HEK293 (cell line): ENCODE measurements around the gene YWHAB.
A peak's percentile ranks its signal among the peaks of the same experiment; 100 is the strongest.
"Not testable (repeated sequence)": the region's sequence is repeated elsewhere in the genome, so short reads cannot be mapped to it uniquely, and the experiment has no call there.

Experiments used
- CTCF ChIA-PET: fragments of 350-600 bp; formaldehyde crosslinking; extraction: SDS; loops from one replicate; lab custom pipeline; 2021; ENCODE audit warnings: antibody characterized with exemption; lab: Yijun Ruan, JAX
- POLR2A ChIA-PET: fragments of 300-600 bp; formaldehyde crosslinking; extraction: SDS; loops from one replicate; lab custom pipeline; 2020; ENCODE audit warnings: antibody characterized with exemption, inconsistent platforms; lab: Yijun Ruan, JAX
- H3K27ac ChIP-seq: fragments of 200-500 bp; sonication (Bioruptor generic); 2 replicates; pipeline ENCODE4 v1.5.1; 2014; ENCODE audit warnings: low read depth, low read length, control low read depth, inconsistent platforms; ENCODE audit errors: extremely low read depth
- H3K36me3 ChIP-seq, 2 experiments: fragments of 200-500 bp in 1 of 2; sonication (Bioruptor generic) in 1 of 2; 1 replicate in 1 of 2; 2 replicates in 1 of 2; pipeline ENCODE4 v1.5.1; 2014 to 2017; ENCODE audit warnings: inconsistent platforms in 2 of 2, low read length in 2 of 2; ENCODE audit not compliant: control insufficient read depth in 2 of 2, insufficient read depth in 1 of 2
- H3K4me1 ChIP-seq: fragments of 200-500 bp; sonication (Bioruptor generic); 2 replicates; pipeline ENCODE4 v1.5.1; 2014; ENCODE audit warnings: mild to moderate bottlenecking, low read length, inconsistent platforms; ENCODE audit not compliant: control insufficient read depth, insufficient read depth
- H3K4me3 ChIP-seq: 2 replicates; pipeline ENCODE4 v1.5.1; 2011; ENCODE audit warnings: low read depth, mild to moderate bottlenecking, control low read depth, low read length, moderate library complexity
- H3K9me3 ChIP-seq: fragments of 200-500 bp; sonication (Bioruptor generic); 2 replicates; pipeline ENCODE4 v1.5.1; 2014; ENCODE audit warnings: low read depth, low read length, inconsistent platforms; ENCODE audit not compliant: control insufficient read depth, insufficient read depth
- EGR2 ChIP-seq: fragments of 450-650 bp; formaldehyde crosslinking; IDR thresholded peaks from 2 replicates; pipeline ENCODE4 v1.5.1; 2016; ENCODE audit warnings: low read depth, missing biosample characterization, missing genetic modification characterization
- HOXC10 ChIP-seq: sonication (generic); formaldehyde crosslinking; IDR thresholded peaks from 2 replicates; pipeline ENCODE4 v1.8.1; 2023; ENCODE audit warnings: mild to moderate bottlenecking, missing genetic modification reagents
- KLF16 ChIP-seq: fragments of 450-650 bp; formaldehyde crosslinking; IDR thresholded peaks from 2 replicates; pipeline ENCODE4 v1.5.1; 2017; ENCODE audit warnings: missing biosample characterization, missing genetic modification characterization
- REPIN1 ChIP-seq: fragments of 450-650 bp; formaldehyde crosslinking; IDR thresholded peaks from 2 replicates; pipeline ENCODE4 v1.5.1; 2017; ENCODE audit warnings: missing biosample characterization, missing genetic modification characterization, low read depth
- SCRT1 ChIP-seq: fragments of 450-650 bp; formaldehyde crosslinking; IDR thresholded peaks from 2 replicates; pipeline ENCODE4 v1.5.1; 2016; ENCODE audit warnings: missing biosample characterization, missing genetic modification characterization, borderline replicate concordance
- ZBTB17 ChIP-seq: fragments of 450-650 bp; formaldehyde crosslinking; IDR thresholded peaks from 2 replicates; pipeline ENCODE4 v1.5.1; 2016; ENCODE audit warnings: missing biosample characterization, missing genetic modification characterization
- ZFHX2 ChIP-seq: fragments of 450-650 bp; formaldehyde crosslinking; conservative IDR thresholded peaks from 2 replicates; pipeline ENCODE4 v1.5.1; 2016; ENCODE audit warnings: missing biosample characterization, missing genetic modification characterization
- ZNF394 ChIP-seq: fragments of 450-650 bp; formaldehyde crosslinking; IDR thresholded peaks from 2 replicates; pipeline ENCODE4 v1.5.1; 2016; ENCODE audit warnings: missing biosample characterization, missing genetic modification characterization, mild to moderate bottlenecking, moderate library complexity, borderline replicate concordance
- ZNF626 ChIP-seq: fragments of 450-650 bp; sonication (Bioruptor Pico); formaldehyde crosslinking; IDR thresholded peaks from 2 replicates; pipeline ENCODE4 v1.5.1; 2018; ENCODE audit warnings: missing biosample characterization, missing genetic modification characterization, inconsistent platforms
- TF ChIP-seq, protein P1 (sequence below): fragments of 450-650 bp; formaldehyde crosslinking; IDR thresholded peaks from 2 replicates; pipeline ENCODE4 v1.5.1; 2016; ENCODE audit warnings: missing biosample characterization, missing genetic modification characterization
- TF ChIP-seq, protein P2 (sequence below): fragments of 450-650 bp; formaldehyde crosslinking; conservative IDR thresholded peaks from 2 replicates; pipeline ENCODE4 v1.5.1; 2016; ENCODE audit warnings: low read depth, missing biosample characterization, missing genetic modification characterization
- TF ChIP-seq, protein P3 (sequence below): fragments of 450-650 bp; formaldehyde crosslinking; IDR thresholded peaks from 2 replicates; pipeline ENCODE4 v1.5.1; 2016; ENCODE audit warnings: missing biosample characterization, missing genetic modification characterization
- TF ChIP-seq, protein P4 (sequence below): fragments of 450-650 bp; formaldehyde crosslinking; IDR thresholded peaks from 2 replicates; pipeline ENCODE4 v1.5.1; 2016; ENCODE audit warnings: missing biosample characterization, missing genetic modification characterization
- TF ChIP-seq, protein P5 (sequence below): IDR thresholded peaks from 2 replicates; pipeline ENCODE4 v1.6.1; 2011; ENCODE audit warnings: mild to moderate bottlenecking, low read depth, low read length, borderline replicate concordance

YWHAB gene

DNA sequence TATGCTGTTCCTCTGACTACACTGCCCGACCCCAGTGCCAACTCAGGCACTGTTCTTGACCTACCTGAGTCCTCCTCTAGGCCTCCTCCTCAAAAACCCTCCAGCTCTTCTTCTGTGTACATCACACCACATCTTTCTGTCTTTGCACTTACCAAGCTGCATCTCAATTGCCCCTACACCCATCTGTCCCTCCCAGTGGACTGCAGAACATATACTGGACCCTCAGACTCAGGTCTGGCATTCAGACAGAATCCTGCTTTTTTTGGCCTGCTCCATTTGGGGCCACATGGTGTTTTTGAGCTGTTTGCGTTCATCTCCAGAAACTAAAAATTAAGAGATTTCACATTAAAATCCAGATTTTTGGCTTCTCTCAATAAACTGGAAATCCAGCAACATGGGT is 23.2 kb upstream of the YWHAB start:
- TF ChIP-seq HOXC10 (CRISPR knock-in tag) (no peak), ZNF394 (tag by site-specific recombination) (no peak), ZBTB17 (no peak), KLF16 (tag by site-specific recombination) (no peak), EGR2 (no peak)
- TF ChIP-seq, protein P1, sequence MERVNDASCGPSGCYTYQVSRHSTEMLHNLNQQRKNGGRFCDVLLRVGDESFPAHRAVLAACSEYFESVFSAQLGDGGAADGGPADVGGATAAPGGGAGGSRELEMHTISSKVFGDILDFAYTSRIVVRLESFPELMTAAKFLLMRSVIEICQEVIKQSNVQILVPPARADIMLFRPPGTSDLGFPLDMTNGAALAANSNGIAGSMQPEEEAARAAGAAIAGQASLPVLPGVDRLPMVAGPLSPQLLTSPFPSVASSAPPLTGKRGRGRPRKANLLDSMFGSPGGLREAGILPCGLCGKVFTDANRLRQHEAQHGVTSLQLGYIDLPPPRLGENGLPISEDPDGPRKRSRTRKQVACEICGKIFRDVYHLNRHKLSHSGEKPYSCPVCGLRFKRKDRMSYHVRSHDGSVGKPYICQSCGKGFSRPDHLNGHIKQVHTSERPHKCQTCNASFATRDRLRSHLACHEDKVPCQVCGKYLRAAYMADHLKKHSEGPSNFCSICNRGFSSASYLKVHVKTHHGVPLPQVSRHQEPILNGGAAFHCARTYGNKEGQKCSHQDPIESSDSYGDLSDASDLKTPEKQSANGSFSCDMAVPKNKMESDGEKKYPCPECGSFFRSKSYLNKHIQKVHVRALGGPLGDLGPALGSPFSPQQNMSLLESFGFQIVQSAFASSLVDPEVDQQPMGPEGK, result no peak
- TF ChIP-seq, protein P2, sequence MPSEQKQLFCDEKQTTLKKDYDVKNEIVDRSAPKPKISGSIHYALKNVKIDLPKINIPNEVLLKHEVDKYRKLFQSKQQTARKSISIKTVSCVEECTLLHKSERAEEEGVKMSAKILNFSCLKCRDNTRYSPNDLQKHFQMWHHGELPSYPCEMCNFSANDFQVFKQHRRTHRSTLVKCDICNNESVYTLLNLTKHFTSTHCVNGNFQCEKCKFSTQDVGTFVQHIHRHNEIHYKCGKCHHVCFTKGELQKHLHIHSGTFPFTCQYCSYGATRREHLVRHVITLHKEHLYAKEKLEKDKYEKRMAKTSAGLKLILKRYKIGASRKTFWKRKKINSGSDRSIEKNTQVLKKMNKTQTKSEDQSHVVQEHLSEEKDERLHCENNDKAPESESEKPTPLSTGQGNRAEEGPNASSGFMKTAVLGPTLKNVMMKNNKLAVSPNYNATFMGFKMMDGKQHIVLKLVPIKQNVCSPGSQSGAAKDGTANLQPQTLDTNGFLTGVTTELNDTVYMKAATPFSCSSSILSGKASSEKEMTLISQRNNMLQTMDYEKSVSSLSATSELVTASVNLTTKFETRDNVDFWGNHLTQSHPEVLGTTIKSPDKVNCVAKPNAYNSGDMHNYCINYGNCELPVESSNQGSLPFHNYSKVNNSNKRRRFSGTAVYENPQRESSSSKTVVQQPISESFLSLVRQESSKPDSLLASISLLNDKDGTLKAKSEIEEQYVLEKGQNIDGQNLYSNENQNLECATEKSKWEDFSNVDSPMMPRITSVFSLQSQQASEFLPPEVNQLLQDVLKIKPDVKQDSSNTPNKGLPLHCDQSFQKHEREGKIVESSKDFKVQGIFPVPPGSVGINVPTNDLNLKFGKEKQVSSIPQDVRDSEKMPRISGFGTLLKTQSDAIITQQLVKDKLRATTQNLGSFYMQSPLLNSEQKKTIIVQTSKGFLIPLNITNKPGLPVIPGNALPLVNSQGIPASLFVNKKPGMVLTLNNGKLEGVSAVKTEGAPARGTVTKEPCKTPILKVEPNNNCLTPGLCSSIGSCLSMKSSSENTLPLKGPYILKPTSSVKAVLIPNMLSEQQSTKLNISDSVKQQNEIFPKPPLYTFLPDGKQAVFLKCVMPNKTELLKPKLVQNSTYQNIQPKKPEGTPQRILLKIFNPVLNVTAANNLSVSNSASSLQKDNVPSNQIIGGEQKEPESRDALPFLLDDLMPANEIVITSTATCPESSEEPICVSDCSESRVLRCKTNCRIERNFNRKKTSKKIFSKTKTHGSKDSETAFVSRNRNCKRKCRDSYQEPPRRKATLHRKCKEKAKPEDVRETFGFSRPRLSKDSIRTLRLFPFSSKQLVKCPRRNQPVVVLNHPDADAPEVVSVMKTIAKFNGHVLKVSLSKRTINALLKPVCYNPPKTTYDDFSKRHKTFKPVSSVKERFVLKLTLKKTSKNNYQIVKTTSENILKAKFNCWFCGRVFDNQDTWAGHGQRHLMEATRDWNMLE (tag by site-specific recombination), result no peak
- ChIA-PET CTCF (interaction anchor here (0.5 to 4.1 kb wide), 4 partner anchors 114 to 1574 kb away, joined by 3 to 26 read pairs (median 10); no protein-coding TSS in a partner anchor), POLR2A (no interaction called here)
- Histone ChIP-seq H3K9me3 (no peaks in the 10 kb centered on the region), H3K27ac (no peak overlapping the region), H3K36me3 (no peaks in the 10 kb centered on the region), H3K4me1 (no peaks in the 10 kb centered on the region), H3K4me3 (no peak overlapping the region)

DNA sequence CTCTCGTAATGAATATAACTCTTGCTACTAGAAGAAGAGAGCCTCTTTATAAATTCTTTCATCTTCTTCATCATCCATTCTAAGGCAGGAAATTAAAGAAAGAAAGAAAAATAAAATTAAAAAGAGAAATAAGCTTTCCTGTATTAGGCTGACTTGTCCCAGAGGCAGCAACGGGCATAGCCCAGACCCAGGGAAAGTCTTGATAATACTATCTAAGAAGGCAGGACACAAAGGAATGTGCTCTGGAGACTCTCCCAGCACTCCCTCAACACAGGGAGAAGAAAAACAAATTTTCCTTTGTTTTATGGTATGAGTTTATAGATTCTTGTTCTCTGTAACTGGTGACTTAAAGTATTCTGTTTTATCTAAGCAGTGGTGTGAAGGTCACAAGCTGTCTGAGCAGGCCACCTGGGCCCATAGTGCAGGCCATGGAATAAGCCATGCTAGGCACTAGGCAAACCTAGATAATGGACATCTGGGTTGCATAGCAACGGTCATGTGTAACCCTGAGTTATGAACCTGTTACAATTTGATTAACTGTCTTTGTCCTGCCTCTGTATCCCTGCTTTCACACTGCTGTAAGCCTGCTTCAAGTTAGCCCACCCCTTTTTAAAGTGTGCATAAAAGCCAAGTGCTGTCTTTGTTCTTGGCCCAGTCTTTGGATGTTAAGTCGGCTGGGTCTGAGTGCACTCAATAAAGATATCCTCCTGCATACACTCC is 22.0 kb upstream of the YWHAB start:
- POLR2A ChIA-PET, H3K9me3 ChIP-seq, H3K36me3 ChIP-seq, H3K4me1 ChIP-seq, H3K4me3 ChIP-seq, H3K27ac ChIP-seq: not testable (repeated sequence)
- CTCF ChIA-PET, result interaction anchor here (0.7 to 4.1 kb wide), 3 partner anchors 28 to 179 kb away, joined by 4 to 26 read pairs (median 16); no protein-coding TSS in a partner anchor

DNA sequence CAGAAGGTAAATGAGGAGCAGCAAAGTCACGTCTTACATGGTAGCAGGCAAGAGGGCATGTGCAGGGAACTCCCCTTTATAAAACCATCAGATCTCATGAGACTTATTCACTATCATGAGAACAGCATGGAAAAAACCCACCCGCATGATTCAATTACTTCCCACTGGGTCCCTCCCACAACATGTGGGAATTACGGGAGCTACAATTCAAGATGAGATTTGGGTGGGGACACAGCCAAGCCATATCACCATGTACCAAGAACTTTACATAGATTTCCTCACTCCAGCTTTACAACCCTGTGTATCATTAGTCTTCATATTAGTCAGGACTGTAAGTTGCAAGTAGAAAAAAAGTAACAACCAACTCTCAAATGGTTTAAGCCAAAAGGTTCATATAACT is 21.0 kb upstream of the YWHAB start:
- H3K27ac ChIP-seq, H3K36me3 ChIP-seq, H3K9me3 ChIP-seq, H3K4me3 ChIP-seq, H3K4me1 ChIP-seq, POLR2A ChIA-PET: not testable (repeated sequence)
- TF ChIP-seq EGR2 (0 out of 2 replicates have a peak, but pooled peaks have one; percentile 25), ZFHX2 (tag by site-specific recombination) (0 out of 2 replicates have a peak, but pooled peaks have one; percentile 40)
- CTCF ChIA-PET, result interaction anchor here (0.6 to 0.7 kb wide), 2 partner anchors 9 to 28 kb away, joined by 3 to 4 read pairs; no protein-coding TSS in a partner anchor

DNA sequence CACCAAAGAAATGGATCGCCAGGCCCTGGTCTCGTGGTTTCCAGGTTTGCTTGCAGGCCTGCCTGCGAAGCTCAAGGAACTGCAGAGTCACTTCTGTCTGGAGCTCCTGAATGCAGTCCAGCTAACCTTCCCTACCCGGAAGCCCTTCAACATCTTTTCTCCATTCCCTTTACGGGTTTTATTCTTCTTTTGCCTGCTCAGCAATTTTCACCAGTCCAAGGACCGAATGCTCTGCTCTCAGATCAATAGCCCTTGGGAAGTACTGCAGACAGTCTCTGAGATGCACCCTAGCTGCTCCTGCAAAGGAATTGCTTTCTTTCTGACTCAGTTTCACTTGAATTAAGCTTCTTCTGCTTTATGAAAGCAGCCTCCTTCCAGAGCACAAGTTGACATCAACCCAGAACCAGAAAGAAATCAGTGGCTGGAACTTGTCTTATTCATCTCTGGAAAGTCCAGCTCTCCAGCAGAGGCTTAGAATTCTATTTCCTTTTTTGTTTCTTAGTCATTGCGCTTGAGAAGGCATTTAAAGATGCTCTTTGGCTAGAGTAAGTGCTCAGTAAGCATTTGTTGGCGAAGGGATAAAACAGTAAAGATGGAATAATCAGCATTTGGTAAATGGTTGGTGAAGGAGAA is 18.7 kb upstream of the YWHAB start:
- POLR2A ChIA-PET, result interaction anchor here (0.7 kb wide), 1 partner anchor 58 kb away, joined by 3 read pairs; no protein-coding TSS in a partner anchor
- CTCF ChIA-PET, result interaction anchor here (0.5 to 2.8 kb wide), 20 partner anchors 9 to 330 kb away, joined by 3 to 34 read pairs (median 4); no protein-coding TSS in a partner anchor
- Histone ChIP-seq H3K9me3 (no peaks in the 10 kb centered on the region), H3K27ac (no peak overlapping the region), H3K4me3 (no peak overlapping the region), H3K36me3 (no peaks in the 10 kb centered on the region), H3K4me1 (no peaks in the 10 kb centered on the region)
- no peak for TF ChIP-seq SCRT1 (tag by site-specific recombination)
- TF ChIP-seq, protein P3, sequence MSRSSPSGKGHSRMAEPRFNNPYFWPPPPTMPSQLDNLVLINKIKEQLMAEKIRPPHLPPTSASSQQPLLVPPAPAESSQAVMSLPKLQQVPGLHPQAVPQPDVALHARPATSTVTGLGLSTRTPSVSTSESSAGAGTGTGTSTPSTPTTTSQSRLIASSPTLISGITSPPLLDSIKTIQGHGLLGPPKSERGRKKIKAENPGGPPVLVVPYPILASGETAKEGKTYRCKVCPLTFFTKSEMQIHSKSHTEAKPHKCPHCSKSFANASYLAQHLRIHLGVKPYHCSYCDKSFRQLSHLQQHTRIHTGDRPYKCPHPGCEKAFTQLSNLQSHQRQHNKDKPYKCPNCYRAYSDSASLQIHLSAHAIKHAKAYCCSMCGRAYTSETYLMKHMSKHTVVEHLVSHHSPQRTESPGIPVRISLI (tag by site-specific recombination), result no peak
- TF ChIP-seq REPIN1 (tag by site-specific recombination), result no peak
- TF ChIP-seq, protein P4, sequence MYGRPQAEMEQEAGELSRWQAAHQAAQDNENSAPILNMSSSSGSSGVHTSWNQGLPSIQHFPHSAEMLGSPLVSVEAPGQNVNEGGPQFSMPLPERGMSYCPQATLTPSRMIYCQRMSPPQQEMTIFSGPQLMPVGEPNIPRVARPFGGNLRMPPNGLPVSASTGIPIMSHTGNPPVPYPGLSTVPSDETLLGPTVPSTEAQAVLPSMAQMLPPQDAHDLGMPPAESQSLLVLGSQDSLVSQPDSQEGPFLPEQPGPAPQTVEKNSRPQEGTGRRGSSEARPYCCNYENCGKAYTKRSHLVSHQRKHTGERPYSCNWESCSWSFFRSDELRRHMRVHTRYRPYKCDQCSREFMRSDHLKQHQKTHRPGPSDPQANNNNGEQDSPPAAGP, result no peak
- TF ChIP-seq EGR2, result no peak
- TF ChIP-seq, protein P5, sequence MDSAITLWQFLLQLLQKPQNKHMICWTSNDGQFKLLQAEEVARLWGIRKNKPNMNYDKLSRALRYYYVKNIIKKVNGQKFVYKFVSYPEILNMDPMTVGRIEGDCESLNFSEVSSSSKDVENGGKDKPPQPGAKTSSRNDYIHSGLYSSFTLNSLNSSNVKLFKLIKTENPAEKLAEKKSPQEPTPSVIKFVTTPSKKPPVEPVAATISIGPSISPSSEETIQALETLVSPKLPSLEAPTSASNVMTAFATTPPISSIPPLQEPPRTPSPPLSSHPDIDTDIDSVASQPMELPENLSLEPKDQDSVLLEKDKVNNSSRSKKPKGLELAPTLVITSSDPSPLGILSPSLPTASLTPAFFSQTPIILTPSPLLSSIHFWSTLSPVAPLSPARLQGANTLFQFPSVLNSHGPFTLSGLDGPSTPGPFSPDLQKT, result no peak
- TF ChIP-seq ZNF626 (tag by site-specific recombination), result no peak
